ENCODE results near the gene EPX. TPM values are rescaled to one million over a fixed set of nuclear protein-coding genes. Genes with fewer than 3 reads are reported as not detected.

EPX gene
- total RNA-seq, 2 donors from 2014 or later: not detected

DNA sequence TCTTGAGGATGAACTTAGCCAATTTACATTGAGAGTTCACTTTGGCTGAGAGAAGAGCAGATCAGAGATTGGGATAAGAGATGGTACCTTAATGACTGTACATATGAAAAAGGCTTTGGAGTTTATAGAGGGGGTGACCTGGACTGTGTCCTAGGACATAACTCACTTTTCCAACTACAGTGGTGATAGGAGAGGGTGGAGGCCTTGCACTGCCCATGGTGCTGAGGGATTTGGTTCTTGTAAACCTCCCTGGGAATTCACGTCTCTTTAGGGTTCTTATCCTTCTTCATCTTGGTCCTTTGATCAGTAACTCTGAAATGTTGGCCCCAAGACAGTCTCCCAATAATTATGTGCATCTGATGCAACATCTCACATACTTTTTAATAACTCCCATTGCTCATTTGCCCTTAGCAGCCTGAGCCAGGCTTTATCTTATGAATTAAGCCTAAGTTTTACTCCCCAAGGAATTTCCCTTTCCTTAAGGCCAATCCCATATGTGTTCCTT lies 44.5 kb upstream of the EPX start, which contains the start of gene OR4D1:
Gene OR4D1, plus strand, starts transcription at position 455 of the 505 bp plus-strand sequence. CDS start 6,770 bp downstream, outside the sequence.
- DNase-seq: no peak
- Mint-ChIP-seq H3K9me3 (peaks cover 19% of the 10 kb centered on the region), H3K27ac (no peak within 1 kb of the TSS), H3K4me1 (no peaks in the 10 kb centered on the region), H3K36me3 (ENCODE audit: low read depth) (no peaks in the 10 kb centered on the region), H3K4me3 (no peak within 1 kb of the TSS), H3K27me3 (ENCODE audit: insufficient read depth) (peaks cover 60% of the 10 kb centered on the region)
- TF ChIP-seq, protein P1, sequence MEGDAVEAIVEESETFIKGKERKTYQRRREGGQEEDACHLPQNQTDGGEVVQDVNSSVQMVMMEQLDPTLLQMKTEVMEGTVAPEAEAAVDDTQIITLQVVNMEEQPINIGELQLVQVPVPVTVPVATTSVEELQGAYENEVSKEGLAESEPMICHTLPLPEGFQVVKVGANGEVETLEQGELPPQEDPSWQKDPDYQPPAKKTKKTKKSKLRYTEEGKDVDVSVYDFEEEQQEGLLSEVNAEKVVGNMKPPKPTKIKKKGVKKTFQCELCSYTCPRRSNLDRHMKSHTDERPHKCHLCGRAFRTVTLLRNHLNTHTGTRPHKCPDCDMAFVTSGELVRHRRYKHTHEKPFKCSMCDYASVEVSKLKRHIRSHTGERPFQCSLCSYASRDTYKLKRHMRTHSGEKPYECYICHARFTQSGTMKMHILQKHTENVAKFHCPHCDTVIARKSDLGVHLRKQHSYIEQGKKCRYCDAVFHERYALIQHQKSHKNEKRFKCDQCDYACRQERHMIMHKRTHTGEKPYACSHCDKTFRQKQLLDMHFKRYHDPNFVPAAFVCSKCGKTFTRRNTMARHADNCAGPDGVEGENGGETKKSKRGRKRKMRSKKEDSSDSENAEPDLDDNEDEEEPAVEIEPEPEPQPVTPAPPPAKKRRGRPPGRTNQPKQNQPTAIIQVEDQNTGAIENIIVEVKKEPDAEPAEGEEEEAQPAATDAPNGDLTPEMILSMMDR (conservative IDR thresholded peaks at IDR 0.05): no peak
- 79 to 82% methylated on average over 1 of the region's 1 CpG for WGBS, 2 experiments (ENCODE audit: insufficient coverage in 1 of 2, insufficient read length in 1 of 2)
- H3K27ac ChIP-seq (ENCODE audit: low read depth, low read length): no peak within 1 kb of the TSS
- H3K9me3 ChIP-seq (ENCODE audit: control insufficient read depth, low read length): peaks cover 18% of the 10 kb centered on the region
- H3K27me3 ChIP-seq (ENCODE audit: control insufficient read depth, insufficient read depth, low read length, poor library complexity, severe bottlenecking): peaks cover 60% of the 10 kb centered on the region
- no peaks in the 10 kb centered on the region for H3K36me3 ChIP-seq (ENCODE audit: control insufficient read depth, insufficient read depth, low read length)
- H3K9ac ChIP-seq (ENCODE audit: extremely low read depth, low read length, poor library complexity, severe bottlenecking): no peak within 1 kb of the TSS
- no peak within 1 kb of the TSS for H3K4me3 ChIP-seq (ENCODE audit: low read length)
- H3K4me1 ChIP-seq (ENCODE audit: control insufficient read depth, insufficient read depth, low read length): no peaks in the 10 kb centered on the region

DNA sequence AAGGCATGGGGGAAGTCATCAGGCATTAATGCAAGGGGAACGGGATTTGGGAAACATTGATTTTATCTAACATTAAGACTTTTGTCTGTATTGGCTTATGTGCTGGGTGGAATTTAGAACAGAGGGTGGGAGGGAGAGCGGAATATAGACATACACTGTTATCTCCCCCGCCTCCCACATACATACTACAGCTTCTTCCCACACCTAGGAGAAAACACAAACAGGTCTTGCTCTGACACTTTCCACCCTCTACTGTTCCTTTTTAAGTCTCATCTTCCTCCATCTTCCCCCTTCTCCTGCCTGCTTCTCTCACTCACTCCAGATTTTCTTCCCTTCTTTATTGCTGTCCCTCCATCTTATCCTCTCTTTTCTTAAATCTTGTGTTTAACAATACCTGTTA lies 43.9 kb upstream of the EPX start:
- H3K4me3 Mint-ChIP-seq: no peak overlapping the region
- H3K27ac ChIP-seq (ENCODE audit: low read depth, low read length): no peak overlapping the region
- H3K27ac Mint-ChIP-seq: no peak overlapping the region
- TF ChIP-seq, protein P1 (conservative IDR thresholded peaks at IDR 0.05): no peak
- no peak overlapping the region for H3K9ac ChIP-seq (ENCODE audit: extremely low read depth, low read length, poor library complexity, severe bottlenecking)
- H3K4me3 ChIP-seq (ENCODE audit: low read length): no peak overlapping the region
- peaks cover 65% of the 10 kb centered on the region for H3K27me3 Mint-ChIP-seq (ENCODE audit: insufficient read depth)
- H3K36me3 ChIP-seq (ENCODE audit: control insufficient read depth, insufficient read depth, low read length): no peaks in the 10 kb centered on the region
- no peak for DNase-seq
- WGBS, 2 experiments (ENCODE audit: insufficient coverage in 1 of 2, insufficient read length in 1 of 2): 81 to 87% methylated on average over 2 of the region's 3 CpGs
- H3K4me1 Mint-ChIP-seq: no peaks in the 10 kb centered on the region
- no peaks in the 10 kb centered on the region for H3K4me1 ChIP-seq (ENCODE audit: control insufficient read depth, insufficient read depth, low read length)
- no peaks in the 10 kb centered on the region for H3K36me3 Mint-ChIP-seq (ENCODE audit: low read depth)
- peaks cover 17% of the 10 kb centered on the region for H3K9me3 ChIP-seq (ENCODE audit: control insufficient read depth, low read length)
- peaks cover 18% of the 10 kb centered on the region for H3K9me3 Mint-ChIP-seq
- peaks cover 66% of the 10 kb centered on the region for H3K27me3 ChIP-seq (ENCODE audit: control insufficient read depth, insufficient read depth, low read length, poor library complexity, severe bottlenecking)

DNA sequence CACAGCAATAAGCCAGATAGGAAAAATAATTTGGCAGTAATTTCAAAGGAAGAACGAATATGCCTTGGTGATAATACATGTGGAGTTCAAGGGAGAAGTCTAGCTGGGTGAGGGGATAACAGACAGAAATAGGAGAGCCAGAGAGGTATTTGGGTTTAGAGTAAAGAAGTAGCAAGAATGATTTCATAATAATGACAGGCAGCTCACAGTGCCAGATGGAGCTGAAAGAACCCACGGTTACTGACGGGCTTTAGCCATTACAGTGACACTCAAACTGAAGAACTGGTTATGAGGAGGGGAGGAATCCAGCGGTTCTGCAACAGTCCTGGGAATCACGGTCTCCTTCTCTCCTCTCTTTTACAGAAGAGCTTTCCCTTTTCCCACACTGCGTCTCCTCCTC lies 42.1 kb upstream of the EPX start:
- H3K4me1 ChIP-seq (ENCODE audit: control insufficient read depth, insufficient read depth, low read length): no peaks in the 10 kb centered on the region
- whole genome bisulfite sequencing, 2 experiments (ENCODE audit: insufficient coverage in 1 of 2, insufficient read length in 1 of 2): 58 to 71% methylated on average over 6 of the region's 6 CpGs
- H3K4me3 ChIP-seq (ENCODE audit: low read length): no peak overlapping the region
- H3K27ac ChIP-seq (ENCODE audit: low read depth, low read length): no peak overlapping the region
- peaks cover 74% of the 10 kb centered on the region for H3K27me3 Mint-ChIP-seq (ENCODE audit: insufficient read depth)
- no peaks in the 10 kb centered on the region for H3K36me3 ChIP-seq (ENCODE audit: control insufficient read depth, insufficient read depth, low read length)
- peaks cover 84% of the 10 kb centered on the region for H3K27me3 ChIP-seq (ENCODE audit: control insufficient read depth, insufficient read depth, low read length, poor library complexity, severe bottlenecking)
- peaks cover 1% of the 10 kb centered on the region for H3K9me3 Mint-ChIP-seq
- H3K9ac ChIP-seq (ENCODE audit: extremely low read depth, low read length, poor library complexity, severe bottlenecking): no peak overlapping the region
- TF ChIP-seq, protein P1 (conservative IDR thresholded peaks at IDR 0.05): no peak
- no peak overlapping the region for H3K27ac Mint-ChIP-seq
- no peak for DNase-seq
- H3K4me3 Mint-ChIP-seq: no peak overlapping the region
- peaks cover 4% of the 10 kb centered on the region for H3K9me3 ChIP-seq (ENCODE audit: control insufficient read depth, low read length)
- H3K36me3 Mint-ChIP-seq (ENCODE audit: low read depth): no peaks in the 10 kb centered on the region
- H3K4me1 Mint-ChIP-seq: no peaks in the 10 kb centered on the region

All from endodermal cell (in vitro differentiated cells).